Esophagus squamous epithelium (tissue), 4 donors: ENCODE results near the gene PORCN.

Experiments used
- POLR2A ChIP-seq, 4 donors: fragments of 450-650 bp; IDR thresholded peaks; one replicate each; pipeline ENCODE4 v1.6.1; 2017; ENCODE audit warnings: antibody characterized with exemption in 4 of 4, mild to moderate bottlenecking in 4 of 4, moderate library complexity in 3 of 4
- TF ChIP-seq, protein P1 (sequence below), 6 experiments: fragments of 450-650 bp in 4 of 6; fragments of 200-600 bp in 2 of 6; sonication (generic) in 2 of 6; IDR thresholded peaks; one replicate each; pipeline ENCODE4 v1.5.1; 2016 to 2019; ENCODE audit warnings: antibody characterized with exemption in 6 of 6, mild to moderate bottlenecking in 4 of 6, moderate library complexity in 4 of 6

DNA sequence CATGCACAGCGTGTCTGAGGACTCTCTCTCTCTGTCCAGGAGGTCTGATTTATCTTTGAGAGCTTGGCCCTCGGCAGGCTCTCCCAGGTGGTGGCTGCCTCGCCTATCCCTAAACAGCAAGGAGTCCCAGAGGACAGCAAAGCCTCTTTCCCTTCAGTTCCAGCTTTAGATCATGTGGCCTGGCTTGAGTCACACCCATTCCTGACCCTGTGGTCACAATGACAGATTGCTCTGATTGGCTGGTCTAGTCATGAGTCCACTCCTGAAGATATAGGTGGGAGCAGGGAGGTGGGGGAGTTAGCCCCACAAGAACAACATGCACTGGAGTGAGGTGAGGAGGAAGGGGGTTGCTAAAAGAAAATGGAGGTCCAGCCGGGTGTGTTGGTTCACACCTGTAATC lies 12.1 kb upstream of the PORCN start:
- TF ChIP-seq, protein P1, sequence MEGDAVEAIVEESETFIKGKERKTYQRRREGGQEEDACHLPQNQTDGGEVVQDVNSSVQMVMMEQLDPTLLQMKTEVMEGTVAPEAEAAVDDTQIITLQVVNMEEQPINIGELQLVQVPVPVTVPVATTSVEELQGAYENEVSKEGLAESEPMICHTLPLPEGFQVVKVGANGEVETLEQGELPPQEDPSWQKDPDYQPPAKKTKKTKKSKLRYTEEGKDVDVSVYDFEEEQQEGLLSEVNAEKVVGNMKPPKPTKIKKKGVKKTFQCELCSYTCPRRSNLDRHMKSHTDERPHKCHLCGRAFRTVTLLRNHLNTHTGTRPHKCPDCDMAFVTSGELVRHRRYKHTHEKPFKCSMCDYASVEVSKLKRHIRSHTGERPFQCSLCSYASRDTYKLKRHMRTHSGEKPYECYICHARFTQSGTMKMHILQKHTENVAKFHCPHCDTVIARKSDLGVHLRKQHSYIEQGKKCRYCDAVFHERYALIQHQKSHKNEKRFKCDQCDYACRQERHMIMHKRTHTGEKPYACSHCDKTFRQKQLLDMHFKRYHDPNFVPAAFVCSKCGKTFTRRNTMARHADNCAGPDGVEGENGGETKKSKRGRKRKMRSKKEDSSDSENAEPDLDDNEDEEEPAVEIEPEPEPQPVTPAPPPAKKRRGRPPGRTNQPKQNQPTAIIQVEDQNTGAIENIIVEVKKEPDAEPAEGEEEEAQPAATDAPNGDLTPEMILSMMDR (IDR thresholded peaks at IDR 0.05), result no peak
- TF ChIP-seq POLR2A (IDR thresholded peaks at IDR 0.05), result no peak
